ENCODE measurements around the gene TNFSF13B.

The TNFSF13B gene

DNA sequence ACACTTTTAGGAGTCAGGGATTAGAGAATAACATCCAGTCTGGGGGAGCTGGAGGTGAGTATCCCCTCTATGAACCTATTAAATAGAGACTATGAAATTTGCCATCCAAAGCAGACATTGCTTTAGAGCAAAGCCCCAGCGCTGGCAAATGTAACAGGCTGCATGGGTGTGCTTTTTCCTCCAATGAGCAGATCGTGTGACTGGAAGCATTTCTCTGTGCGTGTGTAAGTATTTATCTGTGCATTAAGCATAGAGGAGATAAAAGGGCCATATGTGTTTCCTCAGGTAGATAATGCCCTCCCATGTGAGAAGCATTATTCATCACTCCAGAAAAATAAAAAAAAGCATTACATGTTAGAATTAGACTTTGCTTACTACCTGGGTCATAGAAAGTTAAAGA, 924 bp downstream of the TNFSF13B start:
- H3K27ac ChIP-seq: no peak overlapping the region
- TF ChIP-seq, protein P1, sequence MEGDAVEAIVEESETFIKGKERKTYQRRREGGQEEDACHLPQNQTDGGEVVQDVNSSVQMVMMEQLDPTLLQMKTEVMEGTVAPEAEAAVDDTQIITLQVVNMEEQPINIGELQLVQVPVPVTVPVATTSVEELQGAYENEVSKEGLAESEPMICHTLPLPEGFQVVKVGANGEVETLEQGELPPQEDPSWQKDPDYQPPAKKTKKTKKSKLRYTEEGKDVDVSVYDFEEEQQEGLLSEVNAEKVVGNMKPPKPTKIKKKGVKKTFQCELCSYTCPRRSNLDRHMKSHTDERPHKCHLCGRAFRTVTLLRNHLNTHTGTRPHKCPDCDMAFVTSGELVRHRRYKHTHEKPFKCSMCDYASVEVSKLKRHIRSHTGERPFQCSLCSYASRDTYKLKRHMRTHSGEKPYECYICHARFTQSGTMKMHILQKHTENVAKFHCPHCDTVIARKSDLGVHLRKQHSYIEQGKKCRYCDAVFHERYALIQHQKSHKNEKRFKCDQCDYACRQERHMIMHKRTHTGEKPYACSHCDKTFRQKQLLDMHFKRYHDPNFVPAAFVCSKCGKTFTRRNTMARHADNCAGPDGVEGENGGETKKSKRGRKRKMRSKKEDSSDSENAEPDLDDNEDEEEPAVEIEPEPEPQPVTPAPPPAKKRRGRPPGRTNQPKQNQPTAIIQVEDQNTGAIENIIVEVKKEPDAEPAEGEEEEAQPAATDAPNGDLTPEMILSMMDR (conservative IDR thresholded peaks at IDR 0.05): no peak

DNA sequence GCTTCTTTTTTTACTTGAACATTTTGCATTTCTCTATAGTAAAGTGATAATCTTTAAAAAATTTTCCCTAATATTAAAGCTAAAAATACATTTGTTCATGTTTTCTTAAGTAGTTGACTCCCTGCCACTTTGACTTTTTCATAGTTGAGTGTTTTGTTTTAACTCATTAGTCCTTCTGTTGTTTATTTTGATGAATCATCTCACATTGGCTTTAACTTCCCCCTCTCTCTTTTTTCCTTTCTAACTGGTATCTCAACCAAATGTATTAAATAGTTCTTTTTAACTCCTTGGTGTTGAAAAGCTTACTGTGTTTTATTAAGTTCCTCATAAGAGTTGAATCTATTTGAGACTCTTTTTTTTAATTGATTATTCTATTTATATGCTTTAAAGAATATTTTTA, 2.8 kb downstream of the TNFSF13B start:
- H3K27ac ChIP-seq: no peak overlapping the region
- TF ChIP-seq, protein P1 (conservative IDR thresholded peaks at IDR 0.05): no peak

DNA sequence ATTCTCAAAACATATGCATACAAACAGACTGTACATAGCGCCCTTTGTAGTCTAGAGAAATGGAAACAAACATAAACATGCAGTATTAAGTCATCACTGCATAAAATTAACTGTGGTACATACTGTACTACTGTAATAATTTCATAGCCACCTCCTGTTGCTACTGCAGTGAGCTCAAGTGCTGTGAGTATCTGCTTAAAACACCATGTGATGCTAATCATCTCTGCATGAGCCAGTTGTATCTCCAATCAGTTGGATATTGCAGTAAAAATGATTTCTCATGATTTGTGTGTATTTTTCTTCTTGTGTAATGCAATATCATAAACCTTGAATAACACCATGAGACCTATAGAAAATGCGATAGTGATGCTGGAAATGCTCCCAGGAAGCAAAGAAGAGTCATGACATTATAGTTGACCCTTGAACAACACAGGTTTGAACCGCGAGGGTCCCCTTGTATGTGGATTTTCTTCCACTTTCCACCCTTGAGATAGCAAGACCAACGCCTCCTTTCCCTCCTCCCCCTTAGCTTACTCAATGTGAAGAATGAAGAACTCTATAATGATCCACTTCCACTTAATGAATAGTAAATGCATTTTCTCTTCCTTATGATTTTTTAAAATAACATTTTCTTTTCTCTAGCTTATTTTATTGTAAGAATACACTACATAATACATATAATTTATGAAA, 4.1 kb downstream of the TNFSF13B start:
- TF ChIP-seq, protein P1 (conservative IDR thresholded peaks at IDR 0.05): no peak

DNA sequence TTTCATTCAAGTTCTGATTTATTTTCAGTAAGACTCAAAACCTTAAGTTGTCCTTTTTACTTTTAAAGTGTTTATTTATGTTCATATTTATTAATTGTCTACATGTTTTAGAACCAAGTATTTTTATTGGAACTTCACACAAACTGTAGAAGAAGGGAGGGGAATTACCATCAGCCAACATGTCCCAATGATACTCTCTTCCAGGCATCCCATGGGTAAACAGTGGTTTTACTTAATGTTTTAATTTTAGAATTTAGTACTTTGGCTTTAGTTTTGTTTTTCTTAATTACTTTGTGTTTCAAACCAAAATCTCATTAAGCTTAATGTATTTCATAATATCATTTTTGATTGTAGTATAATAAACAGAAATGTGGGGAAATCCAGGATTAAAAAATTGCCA, 5.2 kb downstream of the TNFSF13B start:
- TF ChIP-seq, protein P1 (conservative IDR thresholded peaks at IDR 0.05): no peak
- H3K27ac ChIP-seq: no peak overlapping the region

More for the DNA sequence above, 4.1 kb downstream of the TNFSF13B start:
- H3K27ac ChIP-seq: no peak overlapping the region

DNA sequence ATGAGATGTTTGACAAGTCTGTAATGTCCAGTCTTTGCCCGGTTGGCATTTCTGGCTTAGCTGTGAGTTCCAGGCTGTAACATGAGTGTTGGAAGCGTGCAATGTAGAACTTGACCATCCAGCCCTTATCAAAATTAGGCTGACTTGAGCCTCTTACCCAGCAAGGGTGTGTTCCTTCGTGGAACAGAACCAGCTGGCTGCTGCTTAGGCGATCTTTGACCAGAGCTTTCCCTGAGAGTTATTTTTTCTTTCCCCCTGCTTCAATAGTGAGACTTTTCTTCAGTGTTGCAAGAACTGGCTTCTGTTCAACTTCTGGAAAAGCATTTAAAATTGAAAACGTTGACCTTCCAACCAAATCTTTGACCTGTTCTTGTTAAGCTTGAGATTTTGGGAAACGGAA, 6.5 kb downstream of the TNFSF13B start:
- no peak overlapping the region for H3K27ac ChIP-seq
- TF ChIP-seq, protein P1 (conservative IDR thresholded peaks at IDR 0.05): no peak

DNA sequence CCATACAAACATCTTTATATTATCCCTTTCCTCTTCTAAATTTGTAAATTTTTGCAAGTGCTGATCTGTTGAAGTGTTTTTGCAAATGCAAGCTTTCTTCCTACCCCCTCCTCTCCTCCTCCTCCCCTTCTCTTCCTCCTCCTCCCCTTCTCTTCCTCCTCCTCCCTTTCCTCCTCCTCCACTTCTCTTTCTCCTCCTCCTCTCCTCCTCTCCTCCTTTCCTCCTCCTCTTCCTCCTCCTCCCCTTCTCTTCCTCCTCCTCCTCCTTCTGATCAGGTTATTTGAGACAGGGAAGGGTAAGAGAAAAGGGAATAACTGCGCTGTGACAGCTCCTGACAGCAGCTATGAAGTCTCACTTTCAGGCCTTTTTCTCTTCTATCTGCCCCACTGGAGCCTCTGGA, 8.9 kb downstream of the TNFSF13B start:
- H3K27ac ChIP-seq: no peak overlapping the region
- TF ChIP-seq, protein P1 (conservative IDR thresholded peaks at IDR 0.05): no peak

DNA sequence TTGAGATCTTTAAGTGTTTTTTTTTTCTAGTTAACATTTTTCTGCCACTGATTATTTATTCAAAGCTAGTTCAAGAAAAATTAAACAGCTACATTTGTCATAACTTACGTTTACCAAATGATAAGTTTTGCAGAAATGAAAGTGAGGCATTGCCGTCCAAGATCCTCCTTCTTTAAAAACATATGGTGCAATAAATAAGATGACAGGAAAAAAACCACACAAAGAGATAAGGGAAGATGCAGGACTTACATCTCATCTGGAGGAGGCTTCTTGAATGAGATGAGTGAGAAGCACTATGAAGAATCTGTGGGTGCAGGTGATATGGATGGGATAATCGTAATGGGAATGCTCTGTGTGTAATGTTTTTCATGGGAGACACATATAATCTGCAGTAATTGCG, 12.4 kb downstream of the TNFSF13B start:
- no peak overlapping the region for H3K27ac ChIP-seq
- TF ChIP-seq, protein P1 (conservative IDR thresholded peaks at IDR 0.05): no peak
